GM21717 (cell line): ENCODE results near the gene FAM83B.
"Not testable (repeated sequence)": the region's sequence is repeated elsewhere in the genome, so short reads cannot be mapped to it uniquely, and the experiment has no call there.

Source experiments
- ATAC-seq: cut with Tn5 transposase; IDR thresholded peaks from one replicate; pipeline ENCODE4 v1.9.1; 2021; ENCODE audit warnings: mild to moderate bottlenecking, moderate library complexity; ENCODE audit not compliant: unreplicated experiment

Gene FAM83B

DNA sequence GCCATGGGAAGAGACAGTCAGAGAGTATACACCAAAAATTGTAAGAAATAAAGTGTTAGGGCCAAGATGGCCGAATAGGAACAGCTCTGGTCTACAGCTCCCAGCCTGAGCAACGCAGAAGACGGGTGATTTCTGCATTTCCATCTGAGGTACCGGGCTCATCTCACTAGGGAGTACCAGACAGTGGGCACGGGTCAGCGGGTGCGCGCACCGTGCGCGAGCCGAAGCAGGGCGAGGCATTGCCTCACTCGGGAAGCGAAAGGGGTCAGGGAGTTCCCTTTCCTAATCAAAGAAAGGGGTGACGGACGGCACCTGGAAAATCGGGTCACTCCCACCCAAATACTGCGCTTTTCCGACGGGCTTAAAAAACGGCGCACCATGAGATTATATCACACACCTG, 114.8 kb downstream of the FAM83B start:
- not testable (repeated sequence) for ATAC-seq

DNA sequence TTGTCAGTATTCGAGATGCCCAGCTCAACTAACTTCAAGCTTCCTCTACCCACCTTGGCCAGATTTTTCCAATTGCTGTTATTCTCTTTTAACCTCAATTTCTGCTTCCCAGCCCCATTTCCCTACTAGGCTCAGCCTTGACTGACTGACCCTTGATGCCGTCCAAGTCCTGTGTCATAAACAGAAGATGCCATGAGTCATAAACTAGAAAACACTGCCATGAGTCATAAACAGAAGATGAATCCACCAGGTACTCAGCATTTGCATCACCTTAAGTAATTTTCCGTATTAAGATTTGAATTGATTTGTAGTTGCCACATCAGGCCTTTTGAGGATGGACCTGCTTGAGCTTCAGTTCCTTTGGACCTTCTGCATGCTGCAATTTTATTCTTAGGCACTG, 123.8 kb downstream of the FAM83B start:
- ATAC-seq: no peak

DNA sequence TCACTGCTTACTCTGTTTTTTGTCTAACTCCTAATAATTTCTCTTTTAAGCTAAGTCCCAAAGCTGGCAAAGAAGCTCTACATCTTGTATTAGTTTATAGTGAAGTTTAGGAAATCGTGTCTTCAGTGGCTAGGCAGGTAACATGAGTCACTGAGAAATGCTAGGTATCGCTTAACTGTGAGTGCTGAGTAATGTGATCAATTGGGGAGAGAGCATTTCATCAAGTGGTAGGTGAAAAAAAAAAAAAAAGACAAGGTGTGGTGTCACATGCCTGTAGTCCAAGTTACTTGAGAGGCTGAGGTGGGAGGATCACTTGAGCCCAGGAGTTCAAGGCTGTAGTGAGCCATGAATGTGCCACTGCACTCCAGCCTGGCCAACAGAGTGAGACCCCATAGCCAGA, 125.3 kb downstream of the FAM83B start:
- ATAC-seq: no peak

DNA sequence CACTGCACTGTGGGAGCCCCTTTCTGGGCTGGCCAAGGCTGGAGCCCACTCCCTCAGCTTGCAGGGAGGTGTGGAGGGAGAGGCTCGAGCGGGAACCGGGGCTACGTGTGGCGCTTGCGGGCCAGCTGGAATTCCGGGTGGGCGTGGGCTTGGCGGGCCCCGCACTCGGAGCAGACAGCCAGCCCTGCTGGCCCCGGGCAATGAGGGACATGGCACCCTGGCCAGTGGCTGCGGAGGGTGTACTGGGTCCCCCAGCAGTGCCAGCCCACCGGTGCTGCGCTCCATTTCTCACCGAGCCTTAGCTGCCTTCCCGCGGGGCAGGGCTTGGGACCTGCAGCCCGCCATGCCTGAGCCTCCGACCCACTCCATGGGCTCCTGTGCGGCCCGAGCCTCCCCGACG, 132.6 kb downstream of the FAM83B start:
- not testable (repeated sequence) for ATAC-seq

DNA sequence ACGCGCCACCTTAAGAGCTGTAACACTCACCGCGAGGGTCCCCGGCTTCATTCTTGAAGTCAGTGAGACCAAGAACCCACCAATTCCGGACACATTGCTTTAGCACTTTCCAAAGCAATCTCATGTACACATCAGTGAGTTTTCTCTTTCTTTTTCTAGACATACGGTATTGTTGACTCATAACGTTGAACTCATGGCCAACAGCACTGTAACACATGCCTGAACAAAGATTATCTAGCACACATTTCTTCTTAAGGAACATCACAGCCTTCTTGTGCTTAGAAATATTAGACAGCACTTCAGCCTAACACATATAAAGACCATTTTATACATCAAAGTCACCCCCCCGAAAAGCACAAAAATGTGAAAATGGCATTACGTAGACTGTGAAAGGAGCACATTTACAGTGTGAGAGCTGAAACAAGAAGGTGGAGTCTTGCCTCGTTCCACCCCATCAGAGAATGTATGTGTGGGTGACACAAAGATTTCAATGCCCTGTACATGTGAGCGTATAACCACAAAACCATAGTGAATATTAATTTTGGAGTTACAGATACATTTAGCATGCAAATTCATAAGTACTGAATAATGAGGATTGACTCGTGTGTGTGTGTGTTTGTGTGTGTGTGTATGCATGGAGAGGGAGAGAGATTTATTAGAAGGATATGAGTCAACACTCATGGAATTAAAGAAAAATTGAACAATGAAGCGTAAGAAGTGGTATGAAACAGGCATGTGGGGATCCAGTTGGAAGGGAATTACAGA, 134.1 kb downstream of the FAM83B start:
- ATAC-seq: no peak

DNA sequence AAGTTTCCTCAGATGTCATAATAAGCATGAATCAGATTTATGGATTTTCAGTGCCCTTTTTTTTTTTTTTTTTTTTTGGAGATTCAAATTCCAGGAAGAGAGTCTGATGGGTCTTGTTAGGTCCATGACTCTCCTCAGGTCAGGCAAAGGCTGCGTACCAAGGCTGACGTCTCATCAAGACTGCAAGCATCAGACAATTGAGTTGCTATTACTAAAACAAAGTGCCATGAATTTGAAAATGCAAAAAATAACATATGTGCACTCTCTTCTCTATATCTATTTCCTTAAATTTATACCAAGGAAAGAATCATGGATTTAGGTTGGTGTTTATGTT, 134.7 kb downstream of the FAM83B start:
- ATAC-seq: no peak

DNA sequence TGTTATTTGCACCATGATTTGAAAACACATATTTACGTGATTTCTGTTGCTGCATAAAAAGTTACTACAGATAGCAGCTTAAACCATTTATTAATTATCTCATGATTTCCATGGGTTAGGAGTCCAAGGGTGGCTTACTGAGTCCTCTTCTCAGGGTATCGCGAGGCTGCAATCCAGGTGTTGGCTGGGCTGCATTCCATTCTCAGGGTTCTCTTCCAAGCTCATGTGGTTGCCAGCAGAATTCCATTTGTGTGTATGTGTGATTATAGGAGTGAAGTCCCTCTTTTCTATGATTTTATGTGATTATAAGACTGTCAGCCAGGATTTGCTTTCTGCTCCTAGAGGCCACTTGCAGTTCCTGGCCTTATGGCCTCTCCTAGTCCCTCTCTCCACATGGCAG, 135.1 kb downstream of the FAM83B start:
- no peak for ATAC-seq

DNA sequence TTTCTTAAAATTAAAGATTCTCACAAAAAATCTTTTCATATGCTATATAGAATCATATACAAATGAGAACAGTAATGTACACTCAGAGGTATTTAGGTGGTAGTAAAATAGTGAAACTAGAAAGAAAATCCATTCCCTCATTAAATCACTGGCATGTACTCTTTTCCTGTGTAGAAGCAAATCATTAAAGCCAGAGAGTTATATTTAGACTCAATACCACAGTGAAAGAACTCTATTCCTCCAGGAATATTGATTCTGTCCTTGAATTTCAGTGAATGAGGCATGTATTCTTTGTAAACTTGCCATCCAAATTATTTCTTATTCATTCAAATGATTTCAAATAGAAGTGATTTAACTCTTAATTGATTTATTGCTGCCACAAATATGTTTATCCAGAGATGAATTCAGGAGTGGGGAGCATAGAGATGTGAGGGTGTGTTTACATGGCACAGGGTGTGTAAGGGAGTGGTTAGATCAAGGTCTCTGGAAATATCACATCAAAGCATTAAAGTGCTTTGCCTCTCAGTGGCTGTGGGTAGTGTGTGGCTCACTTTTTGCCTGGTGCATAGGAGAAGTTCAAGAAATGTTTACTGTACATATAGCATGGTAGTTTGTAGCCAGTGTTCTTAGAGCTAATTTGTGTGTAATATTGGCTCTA, 141.2 kb downstream of the FAM83B start:
- ATAC-seq: no peak

DNA sequence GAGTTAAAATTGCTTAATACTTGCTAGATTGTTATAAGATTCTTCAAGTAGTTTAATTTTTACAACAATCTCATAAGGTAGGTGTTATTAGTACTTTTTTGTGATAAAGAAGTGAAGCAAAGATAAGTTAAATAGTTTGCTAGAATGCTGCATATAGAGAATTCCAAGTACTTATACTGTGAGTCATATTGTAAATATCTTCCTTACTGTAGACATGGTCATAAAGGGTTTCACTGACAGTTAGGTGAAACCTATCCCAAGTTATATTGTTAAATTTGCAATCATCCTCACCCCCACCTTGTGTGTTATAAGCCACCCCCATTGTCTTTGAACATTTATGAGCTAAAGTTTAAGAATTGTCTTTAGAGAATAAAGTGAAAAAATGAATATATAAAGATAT, 142.0 kb downstream of the FAM83B start:
- ATAC-seq: no peak

DNA sequence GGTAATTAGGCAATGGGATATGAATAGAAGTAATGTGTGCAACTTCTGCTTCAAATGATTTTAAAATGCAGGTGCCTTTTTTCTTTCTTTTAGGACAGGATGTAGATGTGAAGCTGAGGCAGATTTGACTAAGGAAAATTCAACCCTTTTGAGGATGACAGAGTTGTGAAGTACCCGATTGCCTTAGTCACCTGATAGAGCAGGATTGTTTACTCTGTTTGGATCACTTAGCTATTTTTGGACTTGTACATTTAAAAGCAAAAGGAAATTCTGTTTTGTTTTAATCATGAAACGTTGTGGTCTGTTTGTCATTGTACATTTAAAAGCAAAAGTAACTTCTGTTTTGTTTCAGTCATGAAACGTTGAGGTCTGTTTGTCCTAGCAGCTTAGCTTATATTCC, 143.4 kb downstream of the FAM83B start:
- ATAC-seq: no peak
